ENCODE data around the gene EMSY. TPM values are rescaled to one million over a fixed set of nuclear protein-coding genes. Genes with fewer than 3 reads are reported as not detected.

Gene EMSY
- total RNA-seq, 1 donor from 2014 or later, result 20.9 TPM

GRCh38 chr11:76469141-76469540, 24.3 kb downstream of the EMSY start:
- peaks cover 42% of the 10 kb centered on the region for H3K36me3 ChIP-seq

GRCh38 chr11:76471382-76471781, 26.6 kb downstream of the EMSY start:
- no peak for ATAC-seq
- intact Hi-C loops (cut with DNase I), result no loop called here
- no peaks in the 10 kb centered on the region for H3K4me1 ChIP-seq
- H3K9me3 ChIP-seq, result no peaks in the 10 kb centered on the region
- H3K4me3 ChIP-seq, result no peak overlapping the region
- no peak overlapping the region for H3K27ac ChIP-seq
- no peaks in the 10 kb centered on the region for H3K27me3 ChIP-seq
- no peak for DNase-seq
- H3K36me3 ChIP-seq, result peaks cover 52% of the 10 kb centered on the region
- TF ChIP-seq CTCF (IDR thresholded peaks at IDR 0.05), result no peak

More at GRCh38 chr11:76469141-76469540, 24.3 kb downstream of the EMSY start:
- intact Hi-C loops (cut with DNase I), result no loop called here
- TF ChIP-seq CTCF (IDR thresholded peaks at IDR 0.05), result no peak
- H3K9me3 ChIP-seq, result no peaks in the 10 kb centered on the region
- ATAC-seq (no peak), DNase-seq (no peak)
- no peaks in the 10 kb centered on the region for H3K4me1 ChIP-seq
- no peak overlapping the region for H3K4me3 ChIP-seq
- H3K27ac ChIP-seq, result no peak overlapping the region
- H3K27me3 ChIP-seq, result no peaks in the 10 kb centered on the region

DNA sequence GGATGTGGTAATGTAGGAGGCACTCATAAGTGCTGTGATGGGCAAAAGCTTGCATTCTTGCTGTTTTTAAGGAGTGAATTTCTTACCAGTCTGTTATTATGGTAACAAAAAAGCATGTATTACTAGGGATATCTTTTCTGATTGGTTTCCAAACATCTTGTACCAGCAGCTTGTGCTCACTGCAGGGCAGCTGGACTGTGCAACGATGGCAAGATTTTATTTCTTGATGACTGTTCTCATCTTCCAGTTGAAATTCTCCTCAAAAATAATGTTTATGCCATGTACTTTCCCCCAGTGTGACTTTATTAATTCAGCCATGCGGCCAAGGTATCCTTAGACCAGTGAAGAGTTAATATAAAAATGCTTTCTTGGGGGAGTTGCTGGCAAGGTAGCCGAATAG, 35.4 kb downstream of the EMSY start:
- H3K27me3 ChIP-seq, result no peaks in the 10 kb centered on the region
- no peak overlapping the region for H3K4me3 ChIP-seq
- intact Hi-C loops (cut with DNase I), result no loop called here
- ATAC-seq (no peak), DNase-seq (no peak)
- H3K9me3 ChIP-seq, result no peaks in the 10 kb centered on the region
- H3K4me1 ChIP-seq, result no peaks in the 10 kb centered on the region
- H3K27ac ChIP-seq, result no peak overlapping the region
- no peak for TF ChIP-seq CTCF (IDR thresholded peaks at IDR 0.05)
- H3K36me3 ChIP-seq, result peaks cover 12% of the 10 kb centered on the region

DNA sequence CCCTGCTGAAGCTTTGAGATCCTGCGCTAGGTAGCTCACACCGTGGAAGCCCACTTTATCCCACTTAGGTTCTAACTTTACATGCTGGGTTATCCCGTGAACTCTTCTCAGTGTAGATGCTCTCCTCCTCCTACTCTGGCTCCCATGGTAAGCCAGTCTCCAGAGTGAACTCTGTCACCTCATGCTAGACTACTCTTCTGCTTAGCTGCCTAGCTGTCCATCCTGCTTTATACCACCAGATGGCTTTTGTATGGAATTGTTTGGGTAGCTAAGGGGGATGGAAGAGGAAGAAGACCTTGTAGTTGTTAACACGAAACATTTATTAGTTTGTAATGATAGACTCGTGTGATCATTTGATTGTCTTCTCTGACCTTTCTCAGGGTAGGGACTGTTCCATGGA, 46.8 kb downstream of the EMSY start:
- ATAC-seq (no peak), DNase-seq (no peak)
- Histone ChIP-seq H3K9me3 (no peaks in the 10 kb centered on the region), H3K27me3 (no peaks in the 10 kb centered on the region), H3K36me3 (peaks cover 17% of the 10 kb centered on the region), H3K4me3 (no peak overlapping the region), H3K4me1 (no peaks in the 10 kb centered on the region), H3K27ac (no peak overlapping the region)
- intact Hi-C loops (cut with DNase I), result no loop called here
- no peak for TF ChIP-seq CTCF (IDR thresholded peaks at IDR 0.05)

- Histone ChIP-seq H3K27ac (no peak overlapping the region), H3K9me3 (no peaks in the 10 kb centered on the region), H3K4me1 (no peaks in the 10 kb centered on the region), H3K27me3 (no peaks in the 10 kb centered on the region), H3K4me3 (no peak overlapping the region), H3K36me3 (peaks cover 27% of the 10 kb centered on the region)
- intact Hi-C loops (cut with DNase I), result no loop called here
- DNase-seq, result no peak
- ATAC-seq, result no peak
- no peak for TF ChIP-seq CTCF (IDR thresholded peaks at IDR 0.05)
Measured at GRCh38 chr11:76493040-76493439, 48.2 kb downstream of the EMSY start.
